DND-41 (cell line): ENCODE results near the gene CEMIP.

Experiments used
- CTCF ChIP-seq: IDR thresholded peaks from 2 replicates; pipeline ENCODE4 v1.5.1; 2012; ENCODE audit warnings: borderline replicate concordance, low read length, moderate library complexity, mild to moderate bottlenecking; ENCODE audit not compliant: poor library complexity, severe bottlenecking; ENCODE audit errors: extremely low read depth
- EZH2 ChIP-seq: IDR thresholded peaks from 3 replicates; pipeline ENCODE4 v1.6.1; 2012; ENCODE audit warnings: borderline replicate concordance, low read depth, mild to moderate bottlenecking, moderate library complexity, low read length, inconsistent platforms; ENCODE audit not compliant: severe bottlenecking

- TF ChIP-seq CTCF (no peak), EZH2 (no peak)
Observed at GRCh38 chr15:80902298-80902801, 123.2 kb downstream of the CEMIP start.
